ENCODE data around the gene LMX1B. TPM values are rescaled to one million over a fixed set of nuclear protein-coding genes. Genes with fewer than 3 reads are reported as not detected.

The LMX1B gene
- polyA plus RNA-seq, 1 donor from 2014 or later, result not detected

DNA sequence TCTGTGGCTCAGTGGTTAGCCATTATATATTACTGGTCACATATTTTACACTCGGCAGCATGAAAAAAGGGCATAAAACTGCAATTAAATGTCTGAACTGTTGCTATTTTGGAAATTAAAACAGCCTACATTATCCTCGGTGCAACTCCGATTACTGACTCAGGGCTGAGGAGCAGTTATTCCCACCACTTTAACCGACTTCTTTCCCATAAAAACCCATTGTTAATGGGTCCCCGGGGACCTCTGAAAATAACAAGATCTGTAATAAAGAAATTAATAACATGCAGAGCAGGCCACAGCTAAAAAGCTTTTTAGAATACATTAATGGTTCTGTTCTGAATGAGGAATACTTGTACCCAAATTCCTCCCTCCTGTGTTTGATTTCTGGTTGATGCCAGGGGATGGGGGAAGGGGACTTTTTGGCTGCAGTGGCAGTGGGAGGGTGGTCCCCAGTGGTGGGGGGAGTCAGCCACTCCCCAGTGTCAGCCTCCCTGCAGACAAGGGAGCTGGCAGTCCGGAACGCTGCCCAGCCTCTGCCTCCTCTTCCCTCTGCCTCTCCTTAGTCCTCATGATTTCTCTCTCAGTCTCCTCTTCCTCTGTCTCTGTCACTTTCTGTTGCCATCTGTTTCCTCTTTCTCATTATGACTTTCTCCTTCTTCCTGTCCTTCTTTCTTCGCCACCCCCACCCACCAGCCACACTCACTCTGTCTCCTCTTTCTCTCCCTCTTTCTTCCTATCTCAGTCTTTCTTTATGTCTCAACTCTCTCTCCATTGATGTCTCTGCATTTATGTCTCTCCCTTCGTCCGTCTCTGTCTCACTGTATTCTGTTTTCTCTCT lies 132.1 kb downstream of the LMX1B start:
- H3K27ac ChIP-seq (ENCODE audit: low read length), result no peak overlapping the region
- TF ChIP-seq EP300 (conservative IDR thresholded peaks at IDR 0.05; ENCODE audit: poor library complexity, severe bottlenecking) (no peak), MXI1 (conservative IDR thresholded peaks at IDR 0.05; ENCODE audit: poor library complexity, severe bottlenecking) (no peak), CTCF (IDR thresholded peaks at IDR 0.05; ENCODE audit: poor library complexity, severe bottlenecking) (no peak), RAD21 (conservative IDR thresholded peaks at IDR 0.05) (no peak), POLR2AphosphoS5 (IDR thresholded peaks at IDR 0.05) (no peak), EZH2 (IDR thresholded peaks at IDR 0.05; ENCODE audit: borderline replicate concordance, insufficient read depth, low read length, poor library complexity, severe bottlenecking) (no peak), TAF1 (IDR thresholded peaks at IDR 0.05; ENCODE audit: low read depth) (no peak), SMC3 (conservative IDR thresholded peaks at IDR 0.05; ENCODE audit: poor library complexity) (no peak)
- TF ChIP-seq, protein P1, sequence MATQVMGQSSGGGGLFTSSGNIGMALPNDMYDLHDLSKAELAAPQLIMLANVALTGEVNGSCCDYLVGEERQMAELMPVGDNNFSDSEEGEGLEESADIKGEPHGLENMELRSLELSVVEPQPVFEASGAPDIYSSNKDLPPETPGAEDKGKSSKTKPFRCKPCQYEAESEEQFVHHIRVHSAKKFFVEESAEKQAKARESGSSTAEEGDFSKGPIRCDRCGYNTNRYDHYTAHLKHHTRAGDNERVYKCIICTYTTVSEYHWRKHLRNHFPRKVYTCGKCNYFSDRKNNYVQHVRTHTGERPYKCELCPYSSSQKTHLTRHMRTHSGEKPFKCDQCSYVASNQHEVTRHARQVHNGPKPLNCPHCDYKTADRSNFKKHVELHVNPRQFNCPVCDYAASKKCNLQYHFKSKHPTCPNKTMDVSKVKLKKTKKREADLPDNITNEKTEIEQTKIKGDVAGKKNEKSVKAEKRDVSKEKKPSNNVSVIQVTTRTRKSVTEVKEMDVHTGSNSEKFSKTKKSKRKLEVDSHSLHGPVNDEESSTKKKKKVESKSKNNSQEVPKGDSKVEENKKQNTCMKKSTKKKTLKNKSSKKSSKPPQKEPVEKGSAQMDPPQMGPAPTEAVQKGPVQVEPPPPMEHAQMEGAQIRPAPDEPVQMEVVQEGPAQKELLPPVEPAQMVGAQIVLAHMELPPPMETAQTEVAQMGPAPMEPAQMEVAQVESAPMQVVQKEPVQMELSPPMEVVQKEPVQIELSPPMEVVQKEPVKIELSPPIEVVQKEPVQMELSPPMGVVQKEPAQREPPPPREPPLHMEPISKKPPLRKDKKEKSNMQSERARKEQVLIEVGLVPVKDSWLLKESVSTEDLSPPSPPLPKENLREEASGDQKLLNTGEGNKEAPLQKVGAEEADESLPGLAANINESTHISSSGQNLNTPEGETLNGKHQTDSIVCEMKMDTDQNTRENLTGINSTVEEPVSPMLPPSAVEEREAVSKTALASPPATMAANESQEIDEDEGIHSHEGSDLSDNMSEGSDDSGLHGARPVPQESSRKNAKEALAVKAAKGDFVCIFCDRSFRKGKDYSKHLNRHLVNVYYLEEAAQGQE (IDR thresholded peaks at IDR 0.05; ENCODE audit: borderline replicate concordance), result no peak
- H3K9me2 ChIP-seq (ENCODE audit: insufficient read depth, low read length), result no peaks in the 10 kb centered on the region
- no peaks in the 10 kb centered on the region for H3K79me2 ChIP-seq (replicated peaks; ENCODE audit: insufficient read depth, low read length)
- no peaks in the 10 kb centered on the region for H4K20me1 ChIP-seq (ENCODE audit: insufficient read depth)
- no peak overlapping the region for H3K9ac ChIP-seq (ENCODE audit: low read length)
- H3K36me3 ChIP-seq (ENCODE audit: insufficient read depth, low read length), result no peaks in the 10 kb centered on the region
- no peak overlapping the region for H3K4me3 ChIP-seq (ENCODE audit: low read length)
- no peaks in the 10 kb centered on the region for H3K27me3 ChIP-seq (ENCODE audit: insufficient read depth, low read depth, low read length)
- no peaks in the 10 kb centered on the region for H3K9me3 ChIP-seq (ENCODE audit: low read length)
- no peak overlapping the region for H3K4me2 ChIP-seq (ENCODE audit: low read length)
- no peak overlapping the region for H2AFZ ChIP-seq (ENCODE audit: low read depth, low read length)
- no peaks in the 10 kb centered on the region for H3F3A ChIP-seq (ENCODE audit: insufficient read depth, low read length, poor library complexity, severe bottlenecking)

Other genes with a start within 250 kb of the LMX1B start
- gene ZBTB43, start 191.1 kb downstream of the LMX1B start, polyA plus RNA-seq, result 12.1 and 12.3 TPM in 2 replicates
- 19.5 and 21.8 TPM in 2 replicates for gene ZBTB34, start 246.7 kb downstream of the LMX1B start, polyA plus RNA-seq

Data from neural cell (in vitro differentiated cells).